ENCODE results near the gene SUFU. TPM values are rescaled to one million over a fixed set of nuclear protein-coding genes. Genes with fewer than 3 reads are reported as not detected.

The SUFU gene
- total and polyA plus RNA-seq, 2 of the 8 experiments (the other 6 are each of a cell fraction or from before 2014, with no cell fraction given) = 7.0 to 10.8 TPM

GRCh38 chr10:102639537-102639936 lies 135.8 kb downstream of the SUFU start:
- no peaks in the 10 kb centered on the region for H3K27me3 ChIP-seq (replicated peaks in 1 of 4; ENCODE audit: control insufficient read depth in 3 of 4, extremely low read depth in 1 of 4, insufficient read depth in 3 of 4, low read length in 3 of 4)
- no peak for FAIRE-seq

More at GRCh38 chr10:102639537-102639936, 135.8 kb downstream of the SUFU start:
- H3K4me2 ChIP-seq (ENCODE audit: insufficient read depth in 1 of 2, low read depth in 2 of 2, low read length in 2 of 2) = no peak overlapping the region
- H3K9me3 ChIP-seq (ENCODE audit: insufficient read depth in 2 of 2, low read depth in 1 of 2, low read length in 1 of 2) = no peaks in the 10 kb centered on the region
- CTCF ChIA-PET (ENCODE audit: partially characterized antibody) = interaction anchor here (0.7 to 1.6 kb wide), 3 partner anchors 9 to 30 kb away, joined by 3 to 4 read pairs (median 3); no protein-coding TSS in a partner anchor
- no peak overlapping the region for H3K27ac ChIP-seq (ENCODE audit: low read depth, low read length)
- no peak overlapping the region for H3K56ac ChIP-seq (replicated peaks; ENCODE audit: insufficient read length, low read depth, low read length)
- no peaks in the 10 kb centered on the region for H3K79me1 ChIP-seq (ENCODE audit: low read depth, low read length)
- no peak overlapping the region for H3K23ac ChIP-seq (ENCODE audit: insufficient read length)
- H2BK5ac ChIP-seq (ENCODE audit: low read depth, low read length) = no peak overlapping the region
- peaks cover 10% of the 10 kb centered on the region; the same call in 1 of the 2 replicates for H3K23me2 ChIP-seq (ENCODE audit: low read depth, low read length)
- no peak overlapping the region for H2AFZ ChIP-seq (ENCODE audit: low read length)
- H4K5ac ChIP-seq (ENCODE audit: insufficient read length, low read depth, low read length) = no peak overlapping the region
- no peak overlapping the region for H2BK12ac ChIP-seq (ENCODE audit: low read depth, low read length)
- no peak overlapping the region for H3K4me3 ChIP-seq (ENCODE audit: extremely low read depth in 1 of 4, insufficient read depth in 2 of 4, low read depth in 3 of 4, low read length in 4 of 4)
- TF ChIP-seq GABPA (IDR thresholded peaks at IDR 0.05; ENCODE audit: borderline replicate concordance, insufficient read depth, low read length) (no peak), KDM5A (IDR thresholded peaks at IDR 0.05; ENCODE audit: low read length) (no peak), POU5F1 (IDR thresholded peaks at IDR 0.05; ENCODE audit: low read depth, low read length) (no peak), MAX (IDR thresholded peaks at IDR 0.05) (no peak), CTBP2 (IDR thresholded peaks at IDR 0.05; ENCODE audit: borderline replicate concordance, insufficient read depth, insufficient read length, low read length) (no peak), RFX5 (IDR thresholded peaks at IDR 0.05; ENCODE audit: borderline replicate concordance, low read depth, low read length) (no peak), HDAC6 (IDR thresholded peaks at IDR 0.05; ENCODE audit: low read depth, low read length) (no peak), EZH2 (IDR thresholded peaks at IDR 0.05; ENCODE audit: low read depth, low read length, severe bottlenecking) (no peak)
- H2BK20ac ChIP-seq (ENCODE audit: low read length) = no peak overlapping the region
- POLR2A ChIA-PET (ENCODE audit: partially characterized antibody) = interaction anchor here (5.6 kb wide), 1 partner anchor 11 kb away, joined by 51 read pairs; no protein-coding TSS in a partner anchor
- no peaks in the 10 kb centered on the region for H4K20me1 ChIP-seq (replicated peaks in 1 of 2; ENCODE audit: control insufficient read depth in 1 of 2, insufficient read depth in 2 of 2, low read length in 2 of 2)
- WGBS, 2 experiments (ENCODE audit: extremely low coverage in 1 of 2, insufficient coverage in 1 of 2, insufficient read length in 1 of 2, insufficient replicate concordance in 2 of 2, low coverage in 1 of 2, low lambda C conversion rate in 2 of 2, missing lambda C conversion rate in 1 of 2) = 68% methylated on average over 2 of the region's 2 CpGs; no CpG with 5 or more reads in 1 of the 2 experiments
- no peak overlapping the region for H3K4ac ChIP-seq (replicated peaks; ENCODE audit: insufficient read length, low read depth, low read length)
- H3K18ac ChIP-seq (ENCODE audit: extremely low read depth, low read length) = no peak overlapping the region
- no peak overlapping the region for H3K14ac ChIP-seq (ENCODE audit: insufficient read length)
- H4K8ac ChIP-seq (ENCODE audit: extremely low read depth, insufficient read depth, low read length) = no peak overlapping the region
- H2AK5ac ChIP-seq (ENCODE audit: low read depth, low read length) = no peak overlapping the region
- H3K9ac ChIP-seq (replicated peaks in 1 of 4; ENCODE audit: extremely low read depth in 1 of 4, low read depth in 3 of 4, low read length in 3 of 4) = no peak overlapping the region; a peak in 1 of 7 replicates
- H3K36me3 ChIP-seq (ENCODE audit: control insufficient read depth in 2 of 4, insufficient read depth in 4 of 4, low read length in 3 of 4) = no peaks in the 10 kb centered on the region
- H3K79me2 ChIP-seq (ENCODE audit: control insufficient read depth in 1 of 2, insufficient read depth in 2 of 2, low read length in 2 of 2) = no peaks in the 10 kb centered on the region; a peak in 1 of 4 replicates
- no peak overlapping the region for H2BK15ac ChIP-seq (ENCODE audit: low read length)
- H4K91ac ChIP-seq (replicated peaks; ENCODE audit: insufficient read length, low read length) = peak overlapping the region; percentile 15
- H2BK120ac ChIP-seq (replicated peaks; ENCODE audit: low read depth, low read length) = no peak overlapping the region
- DNase-seq (ENCODE audit: low read depth in 1 of 2, low spot score in 2 of 2) = no peak
- peaks cover 0 to 7% (median 4%) of the 10 kb centered on the region in 4 experiments; a peak in 6 of 7 replicates for H3K4me1 ChIP-seq (replicated peaks in 1 of 4; ENCODE audit: control insufficient read depth in 3 of 4, insufficient read depth in 4 of 4, low read length in 3 of 4)

Data from H1 (cell line).